HG03135 (cell line): ENCODE results near the gene ST3GAL4.
"Not testable (repeated sequence)": the region's sequence is repeated elsewhere in the genome, so short reads cannot be mapped to it uniquely, and the experiment has no call there.

ENCODE experiments used
- ATAC-seq: cut with Tn5 transposase; IDR thresholded peaks from one replicate; pipeline ENCODE4 v1.9.1; 2021; ENCODE audit warnings: mild to moderate bottlenecking, moderate library complexity; ENCODE audit not compliant: unreplicated experiment

The ST3GAL4 gene

GRCh38 chr11:126383339-126384335 is 28.2 kb downstream of the ST3GAL4 start:
- no peak for ATAC-seq

GRCh38 chr11:126384449-126385070 is 29.1 kb downstream of the ST3GAL4 start:
- no peak for ATAC-seq

- ATAC-seq = no peak
Measured at GRCh38 chr11:126385991-126386728, 30.7 kb downstream of the ST3GAL4 start.

- not testable (repeated sequence) for ATAC-seq
Measured at GRCh38 chr11:126386729-126387071, 31.2 kb downstream of the ST3GAL4 start.

GRCh38 chr11:126387857-126388256 is 32.4 kb downstream of the ST3GAL4 start:
- no peak for ATAC-seq

GRCh38 chr11:126390272-126390867 is 34.9 kb downstream of the ST3GAL4 start:
- ATAC-seq = no peak

GRCh38 chr11:126391286-126391954 is 35.9 kb downstream of the ST3GAL4 start:
- no peak for ATAC-seq

GRCh38 chr11:126391970-126392632 is 36.6 kb downstream of the ST3GAL4 start:
- ATAC-seq = peak; percentile 74

GRCh38 chr11:126392633-126393013 is 37.1 kb downstream of the ST3GAL4 start:
- ATAC-seq = peak; percentile 22

GRCh38 chr11:126393143-126393542 is 37.7 kb downstream of the ST3GAL4 start:
- no peak for ATAC-seq

GRCh38 chr11:126394036-126394435 is 38.5 kb downstream of the ST3GAL4 start:
- ATAC-seq = no peak

GRCh38 chr11:126394634-126395072 is 39.2 kb downstream of the ST3GAL4 start:
- ATAC-seq = not testable (repeated sequence)

- ATAC-seq = not testable (repeated sequence)
Measured at GRCh38 chr11:126395784-126396183, 40.3 kb downstream of the ST3GAL4 start.

GRCh38 chr11:126396266-126396665 is 40.8 kb downstream of the ST3GAL4 start:
- ATAC-seq = not testable (repeated sequence)

GRCh38 chr11:126396965-126397364 is 41.5 kb downstream of the ST3GAL4 start:
- no peak for ATAC-seq

GRCh38 chr11:126398296-126398695 is 42.8 kb downstream of the ST3GAL4 start:
- no peak for ATAC-seq

- no peak for ATAC-seq
Measured at GRCh38 chr11:126398721-126399120, 43.2 kb downstream of the ST3GAL4 start.

GRCh38 chr11:126400019-126400418 is 44.5 kb downstream of the ST3GAL4 start:
- no peak for ATAC-seq

- ATAC-seq = no peak
Measured at GRCh38 chr11:126400479-126400878, 45.0 kb downstream of the ST3GAL4 start.
